ENCODE data around the gene SYNRG.
"Not testable (repeated sequence)": the region's sequence is repeated elsewhere in the genome, so short reads cannot be mapped to it uniquely, and the experiment has no call there.

SYNRG gene

GRCh38 chr17:37535906-37536305, 73.3 kb downstream of the SYNRG start:
- DNase-seq = no peak

- no peak for DNase-seq
Measured at GRCh38 chr17:37532756-37533155, 76.5 kb downstream of the SYNRG start.

GRCh38 chr17:37530420-37530819, 78.8 kb downstream of the SYNRG start:
- DNase-seq = no peak

GRCh38 chr17:37527249-37527851, 81.9 kb downstream of the SYNRG start:
- DNase-seq = no peak

- DNase-seq = no peak
Measured at GRCh38 chr17:37523715-37524219, 85.5 kb downstream of the SYNRG start.

GRCh38 chr17:37521821-37522220, 87.4 kb downstream of the SYNRG start:
- DNase-seq = no peak

- DNase-seq = no peak
Measured at GRCh38 chr17:37520174-37520573, 89.0 kb downstream of the SYNRG start.

GRCh38 chr17:37519251-37519985, 89.8 kb downstream of the SYNRG start:
- DNase-seq = no peak

GRCh38 chr17:37518826-37519225, 90.4 kb downstream of the SYNRG start:
- no peak for DNase-seq

GRCh38 chr17:37517881-37518280, 91.3 kb downstream of the SYNRG start:
- DNase-seq = no peak

- no peak for DNase-seq
Measured at GRCh38 chr17:37516127-37516571, 93.1 kb downstream of the SYNRG start.

- no peak for DNase-seq
Measured at GRCh38 chr17:37513711-37514110, 95.5 kb downstream of the SYNRG start.

GRCh38 chr17:37512442-37513068, 96.7 kb downstream of the SYNRG start:
- DNase-seq = no peak

GRCh38 chr17:37511642-37512041, 97.6 kb downstream of the SYNRG start:
- DNase-seq = not testable (repeated sequence)

GRCh38 chr17:37510056-37510455, 99.2 kb downstream of the SYNRG start:
- no peak for DNase-seq

- no peak for DNase-seq
Measured at GRCh38 chr17:37507111-37507510, 102.1 kb downstream of the SYNRG start.

- no peak for DNase-seq
Measured at GRCh38 chr17:37506678-37507077, 102.5 kb downstream of the SYNRG start.

GRCh38 chr17:37505333-37505732, 103.9 kb downstream of the SYNRG start:
- no peak for DNase-seq

- no peak for DNase-seq
Measured at GRCh38 chr17:37503148-37503547, 106.1 kb downstream of the SYNRG start.

GRCh38 chr17:37502009-37502936, 106.9 kb downstream of the SYNRG start:
- DNase-seq = no peak

GRCh38 chr17:37500378-37500777, 108.8 kb downstream of the SYNRG start:
- DNase-seq = no peak

- DNase-seq = no peak
Measured at GRCh38 chr17:37494971-37495370, 114.2 kb downstream of the SYNRG start.

- DNase-seq = no peak
Measured at GRCh38 chr17:37494401-37494831, 114.8 kb downstream of the SYNRG start.

Data from activated CD8-positive, alpha-beta memory T cell treated with anti-CD3 and anti-CD28 coated beads, Interleukin-2, amount 50 U/mL, for 48 hours (primary cell).